ENCODE measurements around the gene SLC25A24. TPM values are rescaled to one million over a fixed set of nuclear protein-coding genes. Genes with fewer than 3 reads are reported as not detected.
A peak's percentile ranks its signal among the peaks of the same experiment; 100 is the strongest.
"Not testable (repeated sequence)": the region's sequence is repeated elsewhere in the genome, so short reads cannot be mapped to it uniquely, and the experiment has no call there.

Gene SLC25A24
- 85.1 and 88.2 TPM in 2 replicates for total RNA-seq (2014; rRNA removed; shearing (Covaris generic))

- DNase-seq (ENCODE audit: low read depth): peak; percentile 97
Observed at GRCh38 chr1:108199781-108200686, at the start of gene SLC25A24. Gene SLC25A24 (minus strand): TSS chr1:108200343. CDS start chr1:108200138, 205 bp downstream.

- DNase-seq (ENCODE audit: low read depth): not testable (repeated sequence)
Observed at GRCh38 chr1:108243976-108244375, 43.8 kb upstream of the SLC25A24 start, which contains the start of gene NBPF4. Gene NBPF4 (minus strand): TSS chr1:108244076. CDS start chr1:108243761, 315 bp downstream.

GRCh38 chr1:108239426-108239825 lies 39.3 kb upstream of the SLC25A24 start:
- DNase-seq (ENCODE audit: low read depth): not testable (repeated sequence)

- DNase-seq (ENCODE audit: low read depth): not testable (repeated sequence)
Observed at GRCh38 chr1:108235308-108235707, 35.2 kb upstream of the SLC25A24 start.

- DNase-seq (ENCODE audit: low read depth): not testable (repeated sequence)
Observed at GRCh38 chr1:108232183-108232582, 32.0 kb upstream of the SLC25A24 start.

DNA sequence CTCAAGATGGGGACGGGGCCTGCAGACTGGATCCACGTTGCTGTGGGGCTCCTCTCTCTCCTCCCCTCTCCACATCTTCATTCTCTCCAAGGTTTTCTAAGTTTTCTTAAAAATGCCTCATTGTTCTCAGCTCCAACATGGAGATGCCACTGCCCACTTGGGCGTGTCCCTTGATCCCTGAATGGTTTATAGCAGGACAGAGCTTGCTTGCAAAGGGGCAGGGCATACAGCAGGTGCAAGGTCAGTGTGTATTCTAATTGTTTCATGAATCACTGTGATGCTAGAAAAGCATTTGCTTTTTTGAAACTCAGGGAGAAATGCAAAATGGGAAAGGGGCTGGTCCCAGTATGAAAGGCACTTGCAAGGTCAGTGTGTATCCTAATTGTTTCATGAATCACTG lies 29.8 kb upstream of the SLC25A24 start:
- DNase-seq (ENCODE audit: low read depth): not testable (repeated sequence)

- not testable (repeated sequence) for DNase-seq (ENCODE audit: low read depth)
Observed at GRCh38 chr1:108227772-108228171, 27.6 kb upstream of the SLC25A24 start.

GRCh38 chr1:108226855-108227254 lies 26.7 kb upstream of the SLC25A24 start:
- not testable (repeated sequence) for DNase-seq (ENCODE audit: low read depth)

GRCh38 chr1:108223226-108223625 lies 23.1 kb upstream of the SLC25A24 start:
- not testable (repeated sequence) for DNase-seq (ENCODE audit: low read depth)

- DNase-seq (ENCODE audit: low read depth): not testable (repeated sequence)
Observed at GRCh38 chr1:108217515-108218174, 17.5 kb upstream of the SLC25A24 start.

- peak; percentile 43 for DNase-seq (ENCODE audit: low read depth)
Observed at GRCh38 chr1:108217007-108217406, 16.9 kb upstream of the SLC25A24 start.

GRCh38 chr1:108216028-108216890 lies 16.1 kb upstream of the SLC25A24 start:
- not testable (repeated sequence) for DNase-seq (ENCODE audit: low read depth)

- DNase-seq (ENCODE audit: low read depth): not testable (repeated sequence)
Observed at GRCh38 chr1:108214641-108215465, 14.7 kb upstream of the SLC25A24 start.

GRCh38 chr1:108211014-108211413 lies 10.9 kb upstream of the SLC25A24 start:
- no peak for DNase-seq (ENCODE audit: low read depth)

GRCh38 chr1:108209456-108210108 lies 9.4 kb upstream of the SLC25A24 start:
- DNase-seq (ENCODE audit: low read depth): peak; percentile 64

- DNase-seq (ENCODE audit: low read depth): no peak
Observed at GRCh38 chr1:108208724-108209446, 8.7 kb upstream of the SLC25A24 start.

DNA sequence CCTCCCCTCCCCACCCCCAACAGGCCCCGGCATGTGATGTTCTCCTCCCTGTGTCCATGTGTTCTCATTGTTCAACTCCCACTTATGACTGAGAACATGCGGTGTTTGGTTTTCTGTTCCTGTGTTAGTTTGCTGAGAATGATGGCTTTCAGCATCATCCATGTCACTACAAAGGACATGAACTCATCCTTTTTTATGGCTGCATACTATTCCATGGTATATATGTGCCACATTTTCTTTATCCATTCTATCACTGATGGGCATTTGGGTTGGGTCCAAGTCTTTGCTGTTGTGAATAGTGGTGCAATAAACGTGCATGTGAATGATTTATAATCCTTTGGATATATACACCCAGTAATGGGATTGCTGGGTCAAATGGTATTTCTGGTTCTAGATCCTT lies 3.4 kb upstream of the SLC25A24 start:
- DNase-seq (ENCODE audit: low read depth): not testable (repeated sequence)

DNA sequence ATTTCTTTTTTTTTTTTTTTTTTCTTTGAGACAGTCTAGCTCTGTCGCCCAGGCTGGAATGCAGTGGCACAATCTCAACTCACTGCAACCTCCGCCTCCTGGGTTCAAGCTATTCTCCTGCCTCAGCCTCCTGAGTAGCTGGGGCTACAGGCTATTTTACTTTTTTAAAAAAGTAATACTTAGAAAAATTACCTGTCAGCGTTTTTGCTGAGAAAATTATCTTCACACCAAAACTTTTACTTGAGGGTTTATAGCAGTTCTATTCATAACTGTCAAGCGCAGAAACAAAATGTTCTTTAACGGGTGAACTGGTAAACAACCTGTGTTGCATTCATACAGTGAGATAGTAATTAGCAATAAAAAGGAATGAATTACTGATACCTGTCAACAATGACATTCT lies 1.5 kb upstream of the SLC25A24 start:
- no peak for DNase-seq (ENCODE audit: low read depth)

- peak; percentile 86 for DNase-seq (ENCODE audit: low read depth)
Observed at GRCh38 chr1:108200687-108201051, 526 bp upstream of the SLC25A24 start.
